ENCODE data around the gene PAXX.
A peak's percentile ranks its signal among the peaks of the same experiment; 100 is the strongest.
"Not testable (repeated sequence)": the region's sequence is repeated elsewhere in the genome, so short reads cannot be mapped to it uniquely, and the experiment has no call there.

PAXX gene

DNA sequence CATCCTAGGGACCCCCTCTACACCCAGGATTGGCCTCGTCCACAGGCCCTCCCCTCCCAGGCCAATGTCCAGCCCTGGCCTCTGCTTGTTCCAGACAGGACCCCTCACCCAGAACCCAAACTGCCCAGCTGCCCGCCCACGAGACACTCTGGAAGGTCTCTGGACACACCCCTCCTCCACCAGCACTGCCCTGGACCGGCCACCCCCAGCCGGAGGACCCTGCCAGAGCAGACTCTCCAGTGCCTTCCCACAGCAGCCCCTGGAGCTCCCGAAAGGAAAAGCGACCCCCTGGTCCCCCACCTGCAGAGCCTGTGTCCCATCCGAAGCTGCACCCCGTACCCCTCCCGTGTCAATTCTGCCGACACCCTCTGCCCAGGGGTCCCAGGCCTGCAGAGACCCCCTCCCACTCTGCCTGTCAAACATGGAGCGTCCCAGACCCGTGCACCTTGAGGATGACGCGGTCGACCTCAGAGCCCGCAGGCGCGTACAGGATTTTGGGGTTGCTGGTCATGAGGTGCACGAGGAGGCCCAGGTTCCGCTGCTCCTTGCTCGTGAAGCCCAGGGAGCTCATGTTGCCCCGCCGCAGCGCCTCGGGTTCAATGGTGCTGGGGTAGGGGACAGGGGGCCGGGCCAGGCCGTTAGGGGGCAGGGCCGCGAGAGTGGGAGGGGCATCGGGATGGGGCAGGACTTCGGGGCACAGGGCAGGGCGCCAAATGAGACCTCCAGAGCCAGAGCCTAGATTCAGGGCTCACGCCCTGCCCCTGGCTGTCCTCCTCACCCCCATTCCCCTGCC is 27.9 kb downstream of the PAXX start:
- no peak for DNase-seq

DNA sequence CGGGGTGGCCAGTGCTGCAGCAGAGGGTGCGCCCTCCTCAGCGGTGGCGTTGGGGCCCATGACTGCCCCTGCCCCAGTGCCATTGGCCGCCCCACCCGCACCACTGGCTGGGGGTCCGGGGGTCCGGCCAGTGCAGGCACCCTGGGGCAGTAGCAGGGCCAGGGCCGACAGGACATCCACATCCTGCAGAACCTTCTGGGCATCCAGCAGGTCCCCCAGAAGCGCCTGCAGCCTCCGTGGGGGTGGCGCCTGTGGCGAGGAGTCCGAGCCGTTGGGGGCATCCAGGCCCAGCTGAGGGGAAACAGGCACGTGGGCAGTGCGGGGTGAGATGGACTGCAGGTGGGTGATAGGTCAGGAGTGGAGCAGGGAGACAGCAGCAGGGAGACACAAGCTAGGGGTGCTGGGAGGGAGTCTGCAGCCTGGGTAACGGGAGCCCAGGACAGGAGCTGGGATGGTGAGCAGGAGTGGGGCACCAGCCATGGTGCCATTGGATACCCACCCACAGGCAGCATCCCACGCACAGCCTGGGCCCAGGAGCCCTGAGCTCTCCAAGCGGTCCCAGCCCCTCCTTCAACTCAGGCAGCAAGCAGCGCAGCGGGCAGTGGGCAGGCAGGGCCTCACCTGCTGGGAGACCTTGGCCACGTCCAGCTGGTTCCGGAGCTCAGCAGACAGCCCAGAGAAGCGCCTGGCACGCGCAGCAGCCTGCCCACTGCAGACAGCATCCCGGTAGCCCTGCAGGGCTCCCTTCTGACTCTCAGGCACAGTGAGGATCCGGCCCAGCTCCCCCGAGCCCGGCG is 28.7 kb downstream of the PAXX start:
- DNase-seq: no peak

DNA sequence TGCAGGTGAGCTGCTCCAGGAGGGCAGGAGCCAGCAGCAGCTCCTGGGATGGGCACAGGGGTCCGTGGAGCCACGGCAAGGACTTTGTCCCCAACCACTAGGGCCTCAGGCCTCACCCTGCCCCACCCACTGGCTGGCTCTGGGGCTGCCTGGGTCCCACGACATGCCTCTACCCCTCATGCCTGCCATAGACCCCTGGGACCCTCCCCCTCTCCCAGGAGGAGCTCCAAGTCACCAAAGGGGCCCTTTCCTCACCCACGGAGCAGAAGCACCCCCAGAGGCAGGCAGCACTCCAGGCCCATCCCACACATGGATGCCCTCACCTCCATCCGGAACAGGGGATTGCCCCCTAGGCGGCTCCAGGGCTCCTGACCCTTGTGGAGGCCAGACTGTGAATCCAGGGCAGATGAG is 29.4 kb downstream of the PAXX start:
- no peak for DNase-seq

DNA sequence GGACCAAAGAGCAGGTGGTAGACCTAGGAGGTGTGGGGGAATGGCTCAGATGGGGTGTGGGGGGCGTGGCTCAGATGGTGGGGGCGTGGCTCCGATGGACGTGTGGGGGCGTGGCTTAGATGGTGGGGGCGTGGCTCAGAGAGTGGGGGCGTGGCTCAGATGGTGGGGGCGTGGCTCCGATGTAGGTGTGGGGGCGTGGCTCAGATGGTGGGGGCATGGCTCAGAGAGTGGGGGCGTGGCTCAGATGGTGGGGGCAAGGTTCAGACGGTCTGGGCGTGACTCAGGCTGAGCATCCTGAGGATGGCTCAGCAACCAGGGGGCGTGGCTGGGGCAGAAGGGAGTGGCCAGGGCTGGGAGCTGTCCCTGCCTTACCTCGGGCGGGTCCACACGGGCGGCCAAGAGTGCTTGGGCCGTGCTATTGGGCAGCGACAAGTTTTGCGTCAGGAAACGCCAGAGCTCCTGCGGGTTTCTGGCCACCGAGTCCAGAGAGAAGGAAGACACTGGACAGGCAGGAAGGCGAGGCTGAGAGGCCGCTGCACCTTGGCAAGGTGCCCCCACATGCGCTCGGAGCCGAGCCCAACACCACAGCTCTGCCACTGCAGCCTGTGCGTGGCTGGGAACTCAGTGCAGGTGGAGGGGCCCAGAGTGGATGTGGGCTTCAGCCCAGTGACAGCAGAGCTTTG is 29.9 kb downstream of the PAXX start:
- peak; percentile 38 to 53 for DNase-seq

DNA sequence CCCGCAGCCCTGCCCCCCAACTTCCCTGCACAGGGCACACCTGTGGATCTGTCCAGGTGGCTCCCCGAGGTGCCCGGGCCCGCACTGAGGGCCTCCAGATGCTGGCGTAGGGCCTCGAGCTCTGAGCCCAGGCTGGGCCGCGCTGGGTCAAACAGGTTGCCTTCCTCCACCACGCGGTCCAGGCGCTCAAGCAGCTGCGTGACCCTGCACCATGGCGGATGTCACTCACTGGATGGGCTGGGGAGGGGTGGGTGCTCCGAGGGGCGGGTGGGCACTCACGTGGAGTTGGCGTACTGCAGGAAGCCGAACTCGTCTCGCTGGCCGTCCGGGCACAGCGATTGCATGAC is 30.4 kb downstream of the PAXX start:
- DNase-seq: no peak

DNA sequence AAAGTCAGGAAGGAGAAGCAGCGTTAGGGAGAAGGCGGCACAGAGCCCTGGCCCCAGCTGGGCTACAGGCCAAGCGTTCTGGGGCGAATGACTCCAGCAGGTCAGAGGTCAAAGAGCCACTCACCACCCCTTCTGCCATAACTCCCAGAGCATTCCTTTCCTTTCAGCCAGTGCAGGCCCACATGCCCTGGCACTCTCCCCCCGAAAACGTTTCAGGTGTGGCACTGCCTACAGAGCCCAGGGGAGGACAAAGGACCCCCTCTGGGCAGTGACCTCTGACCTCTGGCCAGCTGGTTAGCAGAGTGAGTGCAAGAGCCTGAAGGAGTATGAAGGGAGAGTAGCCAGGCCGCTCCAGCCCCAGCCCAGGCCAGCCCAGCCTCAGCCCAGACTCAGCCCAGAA is 30.9 kb downstream of the PAXX start:
- DNase-seq: no peak

DNA sequence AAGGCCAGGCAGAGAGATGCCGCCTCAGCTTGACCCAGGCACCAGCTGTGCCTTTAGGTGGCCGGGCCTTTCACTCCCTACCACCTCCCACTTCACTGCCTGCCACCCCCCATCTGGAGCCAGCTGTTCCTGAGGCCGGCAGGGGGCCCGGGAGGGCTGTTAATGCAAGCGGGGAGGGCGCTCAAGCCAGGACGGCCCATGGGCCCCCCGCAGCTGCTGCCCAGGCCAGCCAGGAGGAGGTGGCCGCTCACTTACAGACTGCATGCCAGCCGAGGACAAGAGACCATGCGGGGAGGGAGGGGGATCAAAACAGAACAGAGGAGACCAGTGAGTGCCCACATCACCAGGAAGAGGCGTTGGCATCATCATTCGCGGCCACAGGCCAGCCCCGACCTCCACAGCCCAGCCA is 31.4 kb downstream of the PAXX start:
- no peak for DNase-seq

DNA sequence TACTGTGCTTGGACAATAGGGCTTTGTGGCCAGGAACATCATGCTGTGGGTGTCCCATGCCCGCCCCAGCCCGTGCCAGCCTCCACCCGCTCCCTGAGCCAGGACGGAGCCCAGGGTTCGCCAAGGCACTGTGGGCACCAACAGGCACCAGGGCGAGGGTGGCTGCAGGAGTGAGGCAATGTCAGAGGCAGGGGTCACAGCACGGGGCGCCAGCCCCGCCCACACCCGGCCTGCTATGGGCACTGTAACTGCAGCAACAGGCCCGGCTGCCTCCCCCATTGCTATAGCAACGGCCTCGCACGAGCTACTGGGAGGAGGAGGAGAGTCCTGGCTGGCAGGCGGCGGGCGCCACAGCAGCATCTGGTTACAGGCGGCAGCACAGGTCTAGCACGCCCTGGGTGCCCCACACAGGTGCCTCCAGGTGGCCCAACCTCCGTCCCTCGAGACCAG is 33.3 kb downstream of the PAXX start:
- no peak for DNase-seq

DNA sequence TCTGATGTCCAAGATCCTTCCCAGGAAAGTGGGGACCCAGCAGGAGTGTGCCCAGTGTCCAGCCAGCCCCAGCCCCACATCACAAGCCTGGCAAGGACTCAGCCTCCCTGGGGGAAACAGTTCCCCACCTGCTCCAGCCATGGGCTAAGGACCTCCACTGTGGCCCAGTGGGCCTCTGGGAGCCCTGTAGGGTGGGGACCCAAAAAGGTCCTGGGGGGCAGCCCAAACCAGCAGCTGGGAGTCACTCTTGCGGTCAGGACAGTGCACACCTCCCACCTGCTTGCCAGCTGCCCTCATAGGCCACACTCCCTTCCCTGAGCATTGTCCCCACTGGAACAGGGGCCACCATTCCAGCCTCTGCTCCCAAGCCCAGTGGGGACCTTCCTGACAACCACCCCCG is 34.2 kb downstream of the PAXX start:
- DNase-seq: no peak

DNA sequence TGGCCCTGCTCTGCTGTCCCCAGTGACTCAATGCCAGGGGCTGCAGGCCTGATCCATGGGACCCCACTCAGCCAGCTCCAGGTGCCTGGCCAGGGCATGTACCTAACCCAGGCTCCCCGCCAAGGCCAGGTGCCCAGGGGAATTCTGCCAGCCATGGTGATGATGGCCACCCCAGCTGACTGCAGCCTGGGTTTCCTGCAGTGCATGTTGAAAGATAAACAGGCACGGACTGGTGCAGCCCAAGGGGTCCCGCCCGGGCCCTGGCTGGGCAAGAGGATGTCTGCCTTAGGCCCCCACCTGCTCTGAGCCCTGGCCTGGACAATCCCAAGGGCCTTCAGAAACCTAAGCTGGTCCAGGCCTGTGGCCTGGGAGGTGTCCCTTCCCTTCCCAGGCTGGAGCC is 34.6 kb downstream of the PAXX start:
- no peak for DNase-seq

DNA sequence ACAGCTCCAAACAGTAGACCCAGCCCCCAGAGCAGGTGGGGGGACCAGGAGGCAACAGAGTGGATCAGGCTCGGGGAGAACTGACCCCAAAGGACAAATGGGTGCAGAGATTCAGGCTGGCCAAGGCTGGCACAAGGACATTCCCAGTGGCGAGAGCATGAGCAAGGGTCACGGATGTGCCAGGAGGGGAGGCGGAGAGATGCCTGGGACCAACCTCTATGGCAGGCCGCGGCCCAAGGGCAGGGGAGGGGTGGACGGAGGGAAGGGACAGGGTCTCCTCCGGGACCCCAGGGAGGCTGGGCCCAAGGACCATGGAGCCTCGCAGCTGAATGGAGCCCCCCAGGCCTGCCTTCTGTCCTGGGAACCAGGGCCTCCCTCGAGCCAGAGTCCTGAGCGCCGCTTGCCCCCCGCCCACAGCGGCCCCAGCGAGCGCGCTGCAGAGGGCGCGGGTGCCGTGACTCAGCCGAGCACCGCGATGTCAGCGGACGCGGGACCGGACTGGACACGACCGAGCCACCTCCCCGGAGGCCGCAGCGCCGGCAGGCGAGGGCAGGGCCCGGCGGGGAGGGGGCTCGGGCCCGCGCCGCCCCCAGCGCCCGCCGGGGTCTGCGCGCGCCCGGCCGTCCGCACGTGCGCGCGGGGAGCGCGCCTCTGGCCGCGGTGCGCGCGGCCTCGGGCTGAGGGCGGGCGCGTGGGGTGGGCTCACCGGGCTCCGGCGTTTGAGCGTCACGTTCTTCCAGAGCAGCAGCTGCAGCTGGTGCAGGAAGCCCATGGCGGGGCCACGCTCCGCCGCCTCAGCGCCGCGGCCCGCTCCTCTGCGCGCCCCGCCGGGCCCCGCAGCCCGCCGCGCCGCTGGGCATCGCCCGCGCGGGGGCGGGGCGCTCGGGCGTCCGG is 35.4 kb downstream of the PAXX start, which contains the start of gene ABCA2:
Gene ABCA2 (minus strand): TSS at position 869 of the 894 bp plus-strand sequence. CDS start 97 bp downstream, at position 772.
- DNase-seq: no peak

DNA sequence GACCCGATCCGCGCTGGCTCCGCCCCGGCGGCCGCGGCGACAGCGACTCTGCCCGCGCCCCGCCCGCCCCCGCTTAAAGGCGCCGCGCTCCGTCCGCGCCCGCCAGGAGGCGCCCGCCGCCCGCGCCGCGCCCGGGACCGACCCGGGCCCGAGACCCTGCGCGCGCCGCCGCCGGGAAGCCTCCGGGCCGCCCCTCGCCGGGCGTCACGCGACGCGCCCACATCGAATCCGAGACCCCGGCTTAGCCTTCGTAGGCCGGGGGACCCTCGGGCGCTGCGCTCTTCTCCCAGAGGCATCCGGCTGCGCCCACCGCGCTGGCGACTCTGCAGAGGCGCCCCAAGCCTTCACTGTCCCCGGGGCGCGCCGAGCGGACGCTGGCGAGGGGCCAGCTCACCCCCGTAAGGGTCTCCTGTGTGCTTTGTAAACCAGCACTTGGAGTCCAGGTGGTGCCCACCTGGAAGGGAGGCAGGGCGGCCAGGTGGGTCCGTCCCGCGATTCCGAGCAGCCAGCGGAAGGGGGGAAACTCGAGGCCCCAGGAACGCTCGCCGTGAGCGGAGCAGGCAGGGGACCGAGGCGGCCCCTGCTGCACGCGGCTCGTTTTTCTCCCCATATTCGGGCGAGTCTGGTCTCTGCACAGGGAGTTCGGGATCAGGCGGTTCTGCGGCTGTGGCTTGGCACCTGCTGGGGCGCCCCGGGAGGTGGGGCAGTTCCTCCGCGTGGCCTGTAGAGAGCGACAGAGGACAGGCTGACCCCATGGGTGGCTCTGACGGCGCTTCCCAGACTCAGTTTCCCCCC is 36.2 kb downstream of the PAXX start:
- peak; percentile 22 to 44 for DNase-seq

DNA sequence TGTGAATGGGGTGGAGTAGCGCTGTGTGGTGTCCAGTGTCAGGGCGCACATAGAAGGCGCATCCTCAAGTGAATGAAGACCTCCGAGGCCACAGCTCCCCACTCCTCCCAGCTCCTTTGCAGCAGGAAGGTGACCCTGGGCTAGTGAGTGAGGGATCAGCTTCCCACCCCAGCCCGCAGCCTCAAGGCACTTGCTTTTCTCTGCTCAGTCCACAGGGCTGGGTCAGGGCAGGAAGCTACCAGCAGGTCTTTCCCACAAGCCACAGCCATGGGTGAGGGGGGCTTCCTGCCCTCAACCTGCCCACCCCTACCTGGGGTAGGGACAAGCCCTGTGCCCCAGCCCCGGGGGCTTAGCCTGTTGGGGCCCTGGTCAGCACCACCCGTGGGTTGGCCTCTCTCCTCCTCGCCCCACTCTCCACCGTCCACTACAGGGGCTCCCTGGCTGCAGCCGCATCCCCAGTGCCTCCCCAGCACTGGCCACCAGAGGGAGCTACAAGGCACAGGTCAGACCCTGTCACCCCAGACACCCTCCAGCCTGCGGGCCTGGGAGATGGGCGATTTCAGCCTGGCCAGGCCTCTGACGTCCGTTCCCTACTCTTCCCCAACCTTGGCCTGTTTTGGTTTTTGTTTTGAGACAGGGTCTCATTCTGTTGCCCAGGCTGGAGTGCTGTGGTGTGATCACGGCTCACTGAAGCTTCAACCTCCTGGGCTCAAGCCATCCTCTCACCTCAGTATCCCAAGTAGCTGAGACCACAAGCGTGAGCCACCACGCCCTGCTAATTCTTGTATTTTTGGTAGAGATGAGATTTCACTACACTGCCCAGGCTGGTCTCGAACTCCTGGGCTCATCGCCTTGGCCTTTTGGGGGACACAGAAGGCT is 37.1 kb downstream of the PAXX start:
- peak; percentile 51 to 72 for DNase-seq

DNA sequence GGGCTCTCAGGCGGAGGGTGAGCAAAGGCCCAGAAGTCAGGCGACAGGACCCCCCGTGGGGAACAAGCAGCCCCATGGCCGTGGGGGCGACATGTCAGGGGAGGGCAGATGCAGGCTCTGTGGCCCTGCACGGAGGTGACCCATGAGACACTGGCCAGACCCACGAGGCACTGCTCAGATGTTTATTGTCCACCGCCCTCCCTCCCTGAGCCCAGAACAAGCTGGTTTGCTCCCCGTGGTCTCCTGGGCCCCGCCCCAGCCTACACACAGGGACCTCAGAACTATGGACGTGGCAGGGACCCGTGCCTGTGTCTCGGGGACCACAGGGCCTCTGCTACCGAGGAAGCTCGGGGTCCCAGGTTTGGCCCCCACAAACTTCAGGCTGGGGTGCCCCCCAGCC is 37.8 kb downstream of the PAXX start:
- no peak for DNase-seq

DNA sequence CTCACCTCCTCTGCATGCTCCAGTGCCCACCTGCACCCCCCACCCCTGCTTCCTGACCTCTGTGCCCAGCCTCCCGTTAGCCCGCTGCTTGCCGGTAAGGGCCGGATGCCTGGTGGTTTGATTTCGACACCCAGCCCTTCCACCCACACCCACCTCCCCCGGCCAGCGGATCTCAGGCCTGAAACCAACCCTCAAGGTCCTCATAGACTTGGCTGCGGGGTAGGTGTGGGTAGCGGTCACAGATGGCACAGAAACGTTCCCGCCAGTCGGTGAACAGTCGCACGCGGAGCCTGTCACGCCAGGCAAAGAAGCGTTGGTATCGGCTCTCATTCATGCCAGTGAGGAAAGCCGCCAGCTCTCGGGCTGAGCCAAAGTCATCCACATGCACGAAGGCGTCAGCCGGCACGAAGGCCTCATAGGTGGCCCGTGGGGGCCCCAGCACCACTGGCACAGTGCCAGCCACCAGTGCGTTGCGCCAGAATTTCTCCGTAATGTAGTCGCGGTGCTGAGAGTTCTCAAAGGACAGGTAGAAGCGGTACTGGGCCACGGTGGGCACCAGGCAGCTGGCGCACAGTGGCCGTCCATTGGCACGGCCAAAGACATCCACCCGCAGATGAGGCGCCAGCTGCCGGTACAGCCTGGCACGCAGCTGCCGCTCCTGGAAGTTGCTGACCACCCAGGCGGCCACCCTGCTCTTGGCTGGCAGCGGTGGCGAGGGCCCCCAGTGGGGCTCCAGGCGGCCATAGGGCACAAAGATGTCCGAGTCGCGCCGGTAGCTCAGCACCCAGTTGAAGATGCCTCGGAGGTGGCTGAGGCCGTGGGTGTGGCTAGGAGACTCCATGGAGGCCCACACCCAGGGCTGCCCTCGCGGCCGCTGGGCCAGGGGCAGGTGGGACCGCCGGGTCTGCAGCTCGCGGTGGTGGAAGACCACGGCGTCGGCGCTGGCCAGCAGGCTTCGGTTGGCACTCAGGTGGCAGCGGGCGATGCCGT is 38.6 kb downstream of the PAXX start:
- DNase-seq: peak; percentile 38

DNA sequence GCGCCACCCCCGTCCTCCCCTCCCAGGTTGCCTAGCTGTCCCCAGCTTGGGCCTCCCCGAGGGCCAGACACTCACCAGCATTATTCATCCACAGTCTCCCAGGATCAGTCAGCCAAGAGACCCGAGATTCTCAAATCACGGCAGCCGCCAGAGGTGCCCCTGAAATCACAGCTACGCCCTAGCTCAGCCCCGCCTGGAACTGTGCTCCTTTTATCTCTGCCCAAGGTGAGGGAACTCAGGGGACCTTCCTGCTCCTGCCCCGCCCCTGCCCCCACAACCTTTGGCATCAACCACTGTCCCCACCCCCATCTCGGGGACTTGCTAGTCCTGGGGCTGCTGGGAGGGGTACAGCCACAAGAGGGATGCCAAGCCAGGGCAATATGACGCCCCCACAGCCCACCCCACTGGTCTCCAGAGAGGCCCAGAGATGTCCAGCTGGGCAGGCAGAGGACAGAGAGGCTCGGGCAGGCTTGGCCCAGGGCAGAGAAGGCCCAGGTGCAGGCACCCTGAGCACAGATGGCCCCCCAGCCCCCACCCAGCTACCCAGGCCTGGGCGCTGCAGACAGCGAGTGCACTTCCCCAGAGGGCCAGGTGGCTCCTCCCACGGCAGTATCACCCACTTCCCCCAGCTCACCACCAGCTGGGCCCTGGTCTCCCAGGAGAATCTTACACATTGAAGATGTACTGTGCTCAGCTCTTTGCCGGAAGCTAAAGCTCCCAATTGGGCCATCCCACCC is 39.9 kb downstream of the PAXX start, which contains the start of gene FUT7:
Gene FUT7 (minus strand): TSS at position 185 of the 737 bp plus-strand sequence. CDS start 97 bp downstream, at position 88.
- DNase-seq: peak in 1 of 2 donors; percentile 21

DNA sequence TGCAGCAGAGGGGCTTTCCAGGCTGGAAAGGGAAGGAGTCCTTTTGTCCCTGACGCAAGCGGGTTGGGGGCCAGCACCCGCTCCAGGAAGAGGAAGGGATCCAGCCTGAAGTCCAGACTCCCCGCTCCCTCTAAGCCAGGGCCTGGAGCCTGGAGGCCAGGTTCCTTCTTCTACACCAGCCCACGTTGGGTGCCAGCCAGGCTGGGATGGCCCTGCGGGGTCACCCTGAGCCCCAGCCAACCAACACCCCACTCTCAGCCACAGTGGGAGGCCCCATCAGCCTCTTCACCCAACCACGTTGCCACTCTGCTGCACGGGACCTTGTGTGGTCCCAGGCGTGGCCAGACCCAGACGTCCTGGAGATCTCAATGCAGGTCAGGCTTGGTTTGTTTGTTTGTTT is 40.6 kb downstream of the PAXX start:
- DNase-seq: peak in 1 of 2 donors; percentile 64

DNA sequence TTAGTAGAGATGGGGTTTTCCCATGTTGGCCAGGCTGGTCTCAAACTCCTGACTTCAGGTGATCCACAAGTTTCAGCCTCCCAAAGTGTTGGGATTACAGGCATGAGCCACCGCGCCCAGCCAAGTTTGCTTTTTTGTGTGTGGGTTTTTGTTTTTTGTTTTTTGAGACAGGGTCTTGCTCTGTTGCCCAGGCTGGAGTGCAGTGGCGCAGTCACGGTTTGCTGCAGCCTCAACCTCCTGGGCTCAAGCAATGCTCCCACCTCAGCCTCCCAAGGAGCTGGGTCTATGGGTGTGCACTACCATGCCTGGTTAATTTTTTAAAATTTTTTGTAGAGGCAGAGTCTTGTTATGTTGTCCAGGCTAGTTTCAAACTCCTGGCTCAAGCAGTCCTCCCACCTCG is 41.3 kb downstream of the PAXX start:
- not testable (repeated sequence) for DNase-seq
